ENCODE results near the gene PHF21A.

The PHF21A gene

GRCh38 chr11:46075168-46075567, 46.1 kb downstream of the PHF21A start:
- no peak for DNase-seq

GRCh38 chr11:46073632-46074031, 47.6 kb downstream of the PHF21A start:
- DNase-seq = no peak

- no peak for DNase-seq
These were observed 48.9 kb downstream of the PHF21A start for GRCh38 chr11:46072172-46072964.

GRCh38 chr11:46071091-46071490, 50.2 kb downstream of the PHF21A start:
- DNase-seq = no peak

GRCh38 chr11:46069595-46069994, 51.7 kb downstream of the PHF21A start:
- no peak for DNase-seq

GRCh38 chr11:46066335-46066734, 54.9 kb downstream of the PHF21A start:
- no peak for DNase-seq

- no peak for DNase-seq
These were observed 55.6 kb downstream of the PHF21A start for GRCh38 chr11:46065681-46066080.

GRCh38 chr11:46064221-46064620, 57.0 kb downstream of the PHF21A start:
- DNase-seq = no peak

- DNase-seq = no peak
These were observed 58.1 kb downstream of the PHF21A start for GRCh38 chr11:46063138-46063537.

GRCh38 chr11:46060013-46060412, 61.2 kb downstream of the PHF21A start:
- DNase-seq = no peak

GRCh38 chr11:46057489-46057888, 63.8 kb downstream of the PHF21A start:
- DNase-seq = no peak

- DNase-seq = no peak
These were observed 65.9 kb downstream of the PHF21A start for GRCh38 chr11:46055371-46055770.

- DNase-seq = no peak
These were observed 70.2 kb downstream of the PHF21A start for GRCh38 chr11:46051102-46051501.

- DNase-seq = no peak
These were observed 70.6 kb downstream of the PHF21A start for GRCh38 chr11:46050662-46051061.

GRCh38 chr11:46050003-46050461, 71.2 kb downstream of the PHF21A start:
- DNase-seq = no peak

- DNase-seq = no peak
These were observed 71.8 kb downstream of the PHF21A start for GRCh38 chr11:46049325-46049897.

GRCh38 chr11:46048198-46048597, 73.1 kb downstream of the PHF21A start:
- DNase-seq = no peak

- DNase-seq = no peak
These were observed 73.7 kb downstream of the PHF21A start for GRCh38 chr11:46047520-46047919.

- DNase-seq = no peak
These were observed 75.4 kb downstream of the PHF21A start for GRCh38 chr11:46045811-46046210.

- DNase-seq = no peak
These were observed 76.7 kb downstream of the PHF21A start for GRCh38 chr11:46044601-46045000.

- no peak for DNase-seq
These were observed 81.3 kb downstream of the PHF21A start for GRCh38 chr11:46039990-46040389.

GRCh38 chr11:46038529-46038928, 82.7 kb downstream of the PHF21A start:
- no peak for DNase-seq

- DNase-seq = no peak
These were observed 84.3 kb downstream of the PHF21A start for GRCh38 chr11:46036969-46037368.

GRCh38 chr11:46036009-46036408, 85.2 kb downstream of the PHF21A start:
- DNase-seq = no peak

- no peak for DNase-seq
These were observed 87.2 kb downstream of the PHF21A start for GRCh38 chr11:46034041-46034440.
